ENCODE data around the gene KBTBD12.

The KBTBD12 gene

DNA sequence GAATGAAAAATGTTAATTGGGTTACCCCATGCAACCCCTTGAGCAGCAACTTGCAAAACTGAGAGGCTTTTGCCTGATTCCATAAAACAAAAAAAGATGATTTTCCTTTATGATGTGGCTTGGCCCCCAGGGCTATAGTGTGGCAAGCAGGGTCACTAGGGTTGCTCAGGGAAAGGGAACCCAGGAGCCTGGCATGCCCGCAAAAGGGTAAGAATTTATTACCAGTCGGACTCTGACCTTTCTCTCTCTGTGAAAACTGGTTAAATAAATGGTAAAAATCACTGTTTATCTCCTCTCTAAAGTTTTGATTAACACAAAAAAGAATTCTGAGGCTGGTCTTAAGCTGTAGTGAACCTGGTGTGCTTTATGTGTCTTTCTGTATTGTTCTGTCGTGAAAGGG, 99.5 kb downstream of the KBTBD12 start:
- DNase-seq (ENCODE audit: extremely low spot score) = no peak
- ChIA-PET POLR2A (no interaction called here), CTCF (no interaction called here)
- no peak for TF ChIP-seq BHLHE40 (IDR thresholded peaks at IDR 0.05; ENCODE audit: borderline replicate concordance)
- no peak for TF ChIP-seq SUZ12 (IDR thresholded peaks at IDR 0.05)
- no peak for TF ChIP-seq ELF4 (IDR thresholded peaks at IDR 0.05)
- TF ChIP-seq NFRKB (IDR thresholded peaks at IDR 0.05) = no peak
- TF ChIP-seq SP1 (IDR thresholded peaks at IDR 0.05) = no peak
- TF ChIP-seq TARDBP (IDR thresholded peaks at IDR 0.05) = no peak
- no peak for TF ChIP-seq LEF1 (IDR thresholded peaks at IDR 0.05; ENCODE audit: borderline replicate concordance)
- TF ChIP-seq FOXK2 (IDR thresholded peaks at IDR 0.05) = no peak
- TF ChIP-seq CTBP1 (IDR thresholded peaks at IDR 0.05; ENCODE audit: borderline replicate concordance) = no peak
- no peak for TF ChIP-seq ARNT (IDR thresholded peaks at IDR 0.05)
- TF ChIP-seq, protein P1, sequence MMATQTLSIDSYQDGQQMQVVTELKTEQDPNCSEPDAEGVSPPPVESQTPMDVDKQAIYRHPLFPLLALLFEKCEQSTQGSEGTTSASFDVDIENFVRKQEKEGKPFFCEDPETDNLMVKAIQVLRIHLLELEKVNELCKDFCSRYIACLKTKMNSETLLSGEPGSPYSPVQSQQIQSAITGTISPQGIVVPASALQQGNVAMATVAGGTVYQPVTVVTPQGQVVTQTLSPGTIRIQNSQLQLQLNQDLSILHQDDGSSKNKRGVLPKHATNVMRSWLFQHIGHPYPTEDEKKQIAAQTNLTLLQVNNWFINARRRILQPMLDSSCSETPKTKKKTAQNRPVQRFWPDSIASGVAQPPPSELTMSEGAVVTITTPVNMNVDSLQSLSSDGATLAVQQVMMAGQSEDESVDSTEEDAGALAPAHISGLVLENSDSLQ (IDR thresholded peaks at IDR 0.05) = no peak
- TF ChIP-seq ZNF384 (IDR thresholded peaks at IDR 0.05) = no peak
- no peak for TF ChIP-seq FOXA1 (IDR thresholded peaks at IDR 0.05)
- TF ChIP-seq L3MBTL2 (conservative IDR thresholded peaks at IDR 0.05) = no peak

DNA sequence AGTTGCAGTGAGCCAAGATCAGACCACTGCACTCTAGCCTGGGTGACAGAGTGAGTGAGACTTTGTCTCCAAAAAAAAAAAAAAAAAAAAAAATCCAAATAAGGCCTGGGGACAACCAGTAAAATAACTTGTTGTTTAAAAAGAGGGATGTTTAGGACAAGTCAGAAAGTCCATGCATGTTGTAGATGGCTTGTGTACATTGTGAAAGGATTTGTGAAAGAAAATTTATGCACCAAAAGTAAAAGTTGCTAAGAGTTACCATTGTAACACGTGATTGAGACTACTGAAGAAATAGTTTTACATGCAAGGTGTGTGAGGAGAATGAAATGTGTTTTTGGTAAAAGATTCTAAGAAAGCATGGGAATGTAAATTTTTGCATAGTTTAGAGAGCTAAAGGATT, 101.5 kb downstream of the KBTBD12 start:
- DNase-seq (ENCODE audit: extremely low spot score) = no peak
- ChIA-PET CTCF (no interaction called here), POLR2A (no interaction called here)
- TF ChIP-seq SUZ12 (IDR thresholded peaks at IDR 0.05) = no peak
- no peak for TF ChIP-seq SP1 (IDR thresholded peaks at IDR 0.05)
- TF ChIP-seq HDGF (IDR thresholded peaks at IDR 0.05; ENCODE audit: borderline replicate concordance) = no peak
- TF ChIP-seq ELF4 (IDR thresholded peaks at IDR 0.05) = no peak
- TF ChIP-seq ARNT (IDR thresholded peaks at IDR 0.05) = no peak
- TF ChIP-seq, protein P1 (IDR thresholded peaks at IDR 0.05) = no peak
- no peak for TF ChIP-seq TARDBP (IDR thresholded peaks at IDR 0.05)
- TF ChIP-seq CTBP1 (IDR thresholded peaks at IDR 0.05; ENCODE audit: borderline replicate concordance) = no peak
- TF ChIP-seq ZNF384 (IDR thresholded peaks at IDR 0.05) = no peak
- no peak for TF ChIP-seq LEF1 (IDR thresholded peaks at IDR 0.05; ENCODE audit: borderline replicate concordance)
- TF ChIP-seq BHLHE40 (IDR thresholded peaks at IDR 0.05; ENCODE audit: borderline replicate concordance) = no peak
- TF ChIP-seq FOXM1 (IDR thresholded peaks at IDR 0.05; ENCODE audit: borderline replicate concordance) = no peak
- TF ChIP-seq FOXK2 (IDR thresholded peaks at IDR 0.05) = no peak
- TF ChIP-seq L3MBTL2 (conservative IDR thresholded peaks at IDR 0.05) = no peak
- no peak for TF ChIP-seq NFRKB (IDR thresholded peaks at IDR 0.05)
- no peak for TF ChIP-seq FOXA1 (IDR thresholded peaks at IDR 0.05)

DNA sequence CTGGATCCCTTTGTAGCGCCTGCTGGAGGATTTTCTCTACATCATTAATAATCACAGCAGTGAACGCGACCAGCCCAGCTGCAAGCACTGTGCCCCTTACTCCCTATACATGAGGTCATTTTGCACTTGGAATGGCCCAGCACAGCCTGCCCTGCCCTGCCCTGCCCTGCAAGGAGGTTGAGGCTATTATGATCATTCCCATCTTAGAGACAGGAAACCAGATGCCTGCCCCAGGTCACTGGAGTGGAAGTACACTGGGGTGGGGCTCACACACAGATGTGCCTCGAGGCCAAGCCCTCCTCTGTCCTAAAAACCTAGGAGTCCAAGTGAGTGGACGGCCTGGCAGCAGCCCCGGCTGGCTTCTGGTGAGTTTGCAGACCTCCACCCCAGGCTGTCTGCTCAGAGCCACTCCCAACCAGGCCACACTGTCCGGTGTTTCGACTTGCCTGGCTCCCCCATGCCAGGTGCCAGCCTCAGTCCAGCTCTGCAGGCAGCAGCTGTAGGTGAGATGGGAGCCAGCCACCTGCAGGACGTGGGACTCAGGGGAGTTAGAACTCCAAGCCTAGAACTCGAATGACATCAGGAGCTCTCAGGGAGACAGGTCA, 106.8 kb downstream of the KBTBD12 start:
- no peak for DNase-seq (ENCODE audit: extremely low spot score)
- POLR2A ChIA-PET = no interaction called here
- CTCF ChIA-PET = no interaction called here
- no peak for TF ChIP-seq LEF1 (IDR thresholded peaks at IDR 0.05; ENCODE audit: borderline replicate concordance)
- no peak for TF ChIP-seq CTBP1 (IDR thresholded peaks at IDR 0.05; ENCODE audit: borderline replicate concordance)
- TF ChIP-seq ZNF384 (IDR thresholded peaks at IDR 0.05) = no peak
- TF ChIP-seq FOXM1 (IDR thresholded peaks at IDR 0.05; ENCODE audit: borderline replicate concordance) = no peak
- no peak for TF ChIP-seq L3MBTL2 (conservative IDR thresholded peaks at IDR 0.05)
- no peak for TF ChIP-seq SUZ12 (IDR thresholded peaks at IDR 0.05)
- no peak for TF ChIP-seq FOXA1 (IDR thresholded peaks at IDR 0.05)

DNA sequence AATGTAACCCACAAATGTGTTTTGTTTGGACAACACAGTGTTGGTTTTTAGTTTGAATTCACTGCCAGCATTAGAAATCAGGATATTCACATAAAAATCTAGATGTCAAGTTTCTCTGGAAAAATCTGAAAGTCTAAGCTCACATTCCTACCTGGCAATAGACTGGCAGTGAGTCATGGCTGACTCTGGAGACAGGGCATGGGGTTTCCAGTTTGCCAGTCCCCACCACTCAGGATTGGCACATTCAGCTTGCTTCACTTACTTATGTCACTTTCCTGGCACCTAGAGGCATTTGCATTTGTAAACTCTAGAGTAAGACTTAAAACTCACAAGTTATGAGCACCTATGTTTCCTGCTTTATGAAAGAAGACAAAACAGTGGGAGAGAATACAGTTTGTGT, 118.1 kb downstream of the KBTBD12 start:
- POLR2A ChIA-PET = no interaction called here
- TF ChIP-seq, protein P1 (IDR thresholded peaks at IDR 0.05) = no peak
- TF ChIP-seq BHLHE40 (IDR thresholded peaks at IDR 0.05; ENCODE audit: borderline replicate concordance) (no peak), CTBP1 (IDR thresholded peaks at IDR 0.05; ENCODE audit: borderline replicate concordance) (no peak), SP1 (IDR thresholded peaks at IDR 0.05) (no peak), HDGF (IDR thresholded peaks at IDR 0.05; ENCODE audit: borderline replicate concordance) (no peak), ZNF384 (IDR thresholded peaks at IDR 0.05) (no peak), SUZ12 (IDR thresholded peaks at IDR 0.05) (no peak), FOXA1 (IDR thresholded peaks at IDR 0.05) (no peak), FOXM1 (IDR thresholded peaks at IDR 0.05; ENCODE audit: borderline replicate concordance) (no peak)
- no peak for DNase-seq (ENCODE audit: extremely low spot score)
- CTCF ChIA-PET = no interaction called here

DNA sequence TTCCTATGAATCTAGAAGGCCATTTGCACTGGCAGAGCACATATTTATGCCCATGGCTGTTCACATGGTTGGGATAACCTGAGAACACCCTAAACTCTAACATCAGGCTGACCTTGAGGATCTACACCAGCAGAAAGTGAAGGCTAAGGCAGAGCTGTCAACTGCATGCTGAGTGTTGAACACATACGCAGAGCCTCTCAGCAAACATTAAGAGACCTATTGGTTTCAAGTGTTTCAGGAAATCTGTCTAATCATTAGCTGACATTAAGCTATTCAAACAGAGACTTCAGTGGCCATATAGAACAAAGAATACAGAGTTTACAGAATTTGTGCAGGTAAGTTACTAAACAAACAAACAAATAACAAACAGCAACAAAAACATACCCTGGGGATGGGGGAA, 121.1 kb downstream of the KBTBD12 start:
- ChIA-PET POLR2A (no interaction called here), CTCF (no interaction called here)
- DNase-seq (ENCODE audit: extremely low spot score) = no peak
- TF ChIP-seq NFRKB (IDR thresholded peaks at IDR 0.05) = no peak
- TF ChIP-seq BHLHE40 (IDR thresholded peaks at IDR 0.05; ENCODE audit: borderline replicate concordance) = no peak
- TF ChIP-seq L3MBTL2 (conservative IDR thresholded peaks at IDR 0.05) = no peak
- TF ChIP-seq FOXA1 (IDR thresholded peaks at IDR 0.05) = no peak
- TF ChIP-seq TARDBP (IDR thresholded peaks at IDR 0.05) = no peak
- no peak for TF ChIP-seq HDGF (IDR thresholded peaks at IDR 0.05; ENCODE audit: borderline replicate concordance)
- TF ChIP-seq LEF1 (IDR thresholded peaks at IDR 0.05; ENCODE audit: borderline replicate concordance) = no peak
- TF ChIP-seq ELF4 (IDR thresholded peaks at IDR 0.05) = no peak
- no peak for TF ChIP-seq SUZ12 (IDR thresholded peaks at IDR 0.05)
- no peak for TF ChIP-seq ZNF384 (IDR thresholded peaks at IDR 0.05)
- TF ChIP-seq ARNT (IDR thresholded peaks at IDR 0.05) = no peak
- TF ChIP-seq CTBP1 (IDR thresholded peaks at IDR 0.05; ENCODE audit: borderline replicate concordance) = no peak
- TF ChIP-seq, protein P1 (IDR thresholded peaks at IDR 0.05) = no peak
- TF ChIP-seq FOXM1 (IDR thresholded peaks at IDR 0.05; ENCODE audit: borderline replicate concordance) = no peak
- no peak for TF ChIP-seq SP1 (IDR thresholded peaks at IDR 0.05)
- TF ChIP-seq FOXK2 (IDR thresholded peaks at IDR 0.05) = no peak
